Bronchial epithelial cell (primary cell): ENCODE measurements around the gene CELA1. TPM values are rescaled to one million over a fixed set of nuclear protein-coding genes. Genes with fewer than 3 reads are reported as not detected.

ENCODE experiments used
- DNase-seq: peaks from one replicate; pipeline ENCODE4 v3.0.0-alpha.2; 2010; ENCODE audit warnings: low read depth
- FAIRE-seq: peaks from 2 replicates; lab custom pipeline; 2011; peaks lifted over from hg19 to GRCh38; lab: Jason Lieb, UNC
- H3K27me3 ChIP-seq: 2 replicates; pipeline ENCODE4 v1.5.1; 2011; ENCODE audit warnings: low read length; ENCODE audit not compliant: control insufficient read depth, insufficient read depth
- H3K36me3 ChIP-seq: 2 replicates; pipeline ENCODE4 v1.5.1; 2011; ENCODE audit warnings: low read length; ENCODE audit not compliant: control insufficient read depth, insufficient read depth
- H3K4me3 ChIP-seq: 2 replicates; pipeline ENCODE4 v1.5.1; 2011; ENCODE audit warnings: mild to moderate bottlenecking, low read depth, low read length, control low read depth
- total RNA-seq: library from RNA; depleted of rRNA; stranded (reverse); fragments of >200 nt; gene quantifications from 2 replicates; pipeline ENCODE4 v1.2.1, GENCODE V29; 2014
- TF ChIP-seq, protein P1 (sequence below): IDR thresholded peaks from 2 replicates; pipeline ENCODE4 v1.5.1; 2011; ENCODE audit warnings: mild to moderate bottlenecking, moderate library complexity, low read length, control low read depth, inconsistent platforms; ENCODE audit not compliant: insufficient read depth, severe bottlenecking

The CELA1 gene
- total RNA-seq, 1 donor from 2014 or later: not detected

DNA sequence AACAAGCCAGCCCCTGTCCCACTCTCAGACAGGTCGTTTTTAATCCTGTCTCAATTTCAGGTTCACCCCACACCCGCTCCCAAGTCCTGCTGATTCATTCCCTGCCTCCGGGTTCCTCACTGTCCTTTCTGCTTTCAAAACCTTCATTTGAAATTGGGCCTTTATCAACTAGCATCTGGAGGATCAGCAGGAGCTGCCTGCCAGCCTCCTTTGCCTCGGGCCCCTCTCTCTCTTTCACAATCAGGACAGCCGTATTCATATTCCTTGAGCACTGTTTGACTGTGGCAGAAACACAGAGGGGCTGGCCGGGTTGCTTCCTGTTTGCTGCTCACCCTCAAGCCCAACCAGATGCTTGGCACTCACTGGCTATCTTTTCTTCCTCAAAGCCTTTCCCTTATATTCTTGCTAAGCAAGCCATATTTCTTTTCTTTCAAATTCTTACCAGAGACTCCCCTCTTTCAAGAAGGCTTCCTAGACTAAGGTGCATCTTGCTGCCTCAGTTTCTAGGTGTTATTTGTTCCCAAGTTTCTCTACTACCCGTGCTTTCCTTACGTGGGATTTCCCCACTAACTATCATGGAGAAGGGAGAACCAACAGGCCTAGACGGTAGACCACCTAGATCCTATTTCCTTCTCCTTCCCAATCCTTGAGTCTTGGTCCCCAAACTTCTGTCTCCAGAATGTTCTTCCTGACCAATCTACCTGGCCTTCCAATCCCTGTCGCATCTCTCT lies 41.8 kb upstream of the CELA1 start:
- DNase-seq: peak; percentile 79

DNA sequence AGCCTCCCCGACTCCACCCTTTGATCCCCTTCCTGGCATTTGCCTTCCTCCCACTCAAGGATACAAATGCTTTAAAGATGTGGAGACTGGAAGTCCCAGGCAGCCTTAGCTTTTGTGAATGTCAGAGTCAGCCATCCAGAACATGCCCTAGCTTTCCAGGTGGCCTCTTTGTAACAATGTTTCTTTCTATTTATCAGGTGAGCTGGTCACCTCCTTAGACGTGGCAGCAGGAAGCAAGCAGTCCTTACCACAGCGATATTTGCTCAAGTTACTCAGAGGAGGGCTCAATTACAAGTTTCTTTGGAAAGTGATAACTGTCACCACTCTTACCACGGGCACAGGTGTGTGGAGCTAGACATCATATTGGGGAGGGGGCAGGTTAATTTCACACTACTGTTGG lies 39.9 kb upstream of the CELA1 start:
- H3K27me3 ChIP-seq: no peaks in the 10 kb centered on the region
- TF ChIP-seq, protein P1, sequence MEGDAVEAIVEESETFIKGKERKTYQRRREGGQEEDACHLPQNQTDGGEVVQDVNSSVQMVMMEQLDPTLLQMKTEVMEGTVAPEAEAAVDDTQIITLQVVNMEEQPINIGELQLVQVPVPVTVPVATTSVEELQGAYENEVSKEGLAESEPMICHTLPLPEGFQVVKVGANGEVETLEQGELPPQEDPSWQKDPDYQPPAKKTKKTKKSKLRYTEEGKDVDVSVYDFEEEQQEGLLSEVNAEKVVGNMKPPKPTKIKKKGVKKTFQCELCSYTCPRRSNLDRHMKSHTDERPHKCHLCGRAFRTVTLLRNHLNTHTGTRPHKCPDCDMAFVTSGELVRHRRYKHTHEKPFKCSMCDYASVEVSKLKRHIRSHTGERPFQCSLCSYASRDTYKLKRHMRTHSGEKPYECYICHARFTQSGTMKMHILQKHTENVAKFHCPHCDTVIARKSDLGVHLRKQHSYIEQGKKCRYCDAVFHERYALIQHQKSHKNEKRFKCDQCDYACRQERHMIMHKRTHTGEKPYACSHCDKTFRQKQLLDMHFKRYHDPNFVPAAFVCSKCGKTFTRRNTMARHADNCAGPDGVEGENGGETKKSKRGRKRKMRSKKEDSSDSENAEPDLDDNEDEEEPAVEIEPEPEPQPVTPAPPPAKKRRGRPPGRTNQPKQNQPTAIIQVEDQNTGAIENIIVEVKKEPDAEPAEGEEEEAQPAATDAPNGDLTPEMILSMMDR: no peak
- H3K4me3 ChIP-seq: no peak overlapping the region
- peaks cover 5% of the 10 kb centered on the region for H3K36me3 ChIP-seq
- no peak for FAIRE-seq
- peak; percentile 58 for DNase-seq

More for the DNA sequence above, 41.8 kb upstream of the CELA1 start:
- Histone ChIP-seq H3K36me3 (peaks cover under 1% of the 10 kb centered on the region), H3K27me3 (no peaks in the 10 kb centered on the region), H3K4me3 (no peak overlapping the region)
- no peak for FAIRE-seq
- TF ChIP-seq, protein P1: no peak

DNA sequence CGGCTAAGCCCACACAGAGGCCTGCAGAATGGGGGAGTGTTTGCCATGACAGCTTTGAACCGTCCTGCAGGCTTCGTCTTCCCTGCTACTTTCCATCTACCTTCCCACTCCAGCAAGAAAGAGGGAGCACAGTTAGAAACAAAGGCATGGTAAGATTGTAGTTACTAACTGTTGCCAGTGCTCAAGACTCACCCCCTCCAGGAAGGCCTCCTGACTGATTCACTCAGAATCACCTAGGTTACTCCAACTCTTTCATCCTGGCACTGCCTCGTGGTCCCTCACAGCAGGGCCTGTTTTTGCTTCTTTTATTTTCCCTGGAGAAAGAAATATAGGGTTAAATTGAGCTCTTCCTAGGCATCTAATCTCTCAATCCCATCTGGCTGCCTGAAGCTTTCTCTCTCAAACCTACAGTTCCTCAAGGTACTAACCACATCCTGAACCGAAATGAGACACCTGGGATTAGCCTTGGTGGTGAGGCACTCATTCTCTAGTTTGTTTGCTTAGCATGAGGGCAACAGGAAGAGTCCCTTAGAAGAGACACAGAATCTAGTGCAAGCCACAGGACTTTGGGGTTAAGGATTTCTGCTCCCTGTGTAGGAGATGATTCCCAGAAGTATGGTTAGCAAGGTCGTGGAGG lies 36.9 kb upstream of the CELA1 start:
- TF ChIP-seq, protein P1: no peak

DNA sequence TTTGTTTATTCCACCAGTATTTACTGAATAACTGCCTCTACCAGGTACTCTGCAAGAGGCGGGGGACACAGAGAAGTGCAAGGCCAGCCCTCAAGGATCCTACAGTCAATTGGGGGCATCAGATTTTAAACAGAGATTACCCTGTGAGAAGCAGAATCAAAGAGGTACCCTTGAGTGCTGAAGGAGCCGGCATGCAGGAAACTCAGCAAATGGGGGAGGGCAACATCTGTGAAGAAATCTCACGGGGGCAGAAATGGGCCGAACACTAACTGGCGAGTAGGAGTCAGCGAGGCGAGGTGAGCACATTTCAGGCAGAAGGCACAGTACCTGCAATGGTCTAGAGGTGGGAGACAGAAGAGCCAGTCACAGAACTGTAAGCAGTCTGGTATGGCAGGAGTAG lies 35.7 kb upstream of the CELA1 start:
- peaks cover 14% of the 10 kb centered on the region for H3K36me3 ChIP-seq
- H3K4me3 ChIP-seq: no peak overlapping the region
- DNase-seq: no peak
- TF ChIP-seq, protein P1: no peak
- H3K27me3 ChIP-seq: no peaks in the 10 kb centered on the region
- no peak for FAIRE-seq

More for the DNA sequence above, 36.9 kb upstream of the CELA1 start:
- Histone ChIP-seq H3K36me3 (peaks cover 13% of the 10 kb centered on the region), H3K27me3 (no peaks in the 10 kb centered on the region), H3K4me3 (no peak overlapping the region)
- DNase-seq (peak; percentile 79), FAIRE-seq (no peak)

DNA sequence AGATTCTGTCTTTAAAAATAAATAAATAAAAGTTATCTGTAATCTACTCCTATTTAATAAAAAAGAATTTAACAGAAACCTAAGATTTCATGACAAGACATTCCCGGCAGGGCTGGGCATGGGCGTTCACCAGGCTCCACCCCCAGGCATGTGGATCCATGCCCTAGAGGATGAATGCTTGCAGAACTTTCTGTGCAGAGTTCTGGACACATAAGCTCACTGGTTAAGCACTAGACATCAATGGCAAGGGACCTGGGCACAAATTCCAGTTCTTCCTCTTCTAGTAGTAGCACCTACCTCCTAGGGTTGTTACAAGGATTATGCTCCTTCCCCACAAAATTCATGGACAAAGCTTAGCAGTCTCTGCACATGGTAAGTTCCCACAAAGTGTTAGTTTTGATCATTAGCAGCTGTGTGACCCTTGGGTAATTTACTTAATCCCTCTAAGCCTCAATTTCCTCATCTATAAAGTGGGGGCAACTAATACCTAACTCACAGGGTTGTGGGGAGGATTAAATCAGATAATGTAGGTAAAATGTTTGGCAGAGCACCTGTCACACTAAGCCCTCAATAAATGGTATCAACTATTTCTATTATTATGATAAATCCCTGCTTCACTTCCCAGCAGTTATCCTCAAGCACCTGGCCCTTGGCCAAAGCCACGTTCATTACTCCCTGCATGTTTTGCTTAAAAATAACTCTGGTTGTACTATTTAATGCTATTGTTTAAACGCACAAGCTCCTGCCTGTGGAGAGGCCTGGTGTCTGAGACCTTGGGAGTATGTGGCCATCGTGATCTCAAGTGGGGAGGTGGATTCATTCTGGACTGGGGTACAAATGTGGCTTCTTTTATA lies 35.0 kb upstream of the CELA1 start:
- TF ChIP-seq, protein P1: no peak
- H3K36me3 ChIP-seq: peaks cover 16% of the 10 kb centered on the region
- DNase-seq (no peak), FAIRE-seq (no peak)
- H3K27me3 ChIP-seq: no peaks in the 10 kb centered on the region
- H3K4me3 ChIP-seq: no peak overlapping the region
